Measurements from ENCODE around the gene CTIF.

The CTIF gene

DNA sequence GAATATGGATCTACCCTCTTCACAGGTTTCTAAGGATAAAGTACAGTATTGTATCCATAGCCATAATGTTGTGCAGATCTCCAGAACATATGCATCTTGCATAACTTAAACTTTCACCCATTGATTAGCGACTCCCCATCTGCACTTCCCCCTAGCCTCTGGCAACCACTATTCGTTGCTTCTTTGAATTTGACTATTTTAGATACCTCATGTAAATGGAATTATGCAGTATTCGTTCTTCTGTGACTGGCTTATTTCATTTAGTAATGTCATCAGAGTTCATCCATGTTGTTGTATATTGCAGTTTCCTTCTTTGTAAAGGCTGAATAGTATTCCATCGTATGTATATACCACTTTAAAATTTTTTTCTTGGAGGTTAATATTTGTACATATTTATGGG is 283.0 kb downstream of the CTIF start:
- Histone ChIP-seq H3K36me3 (peaks cover 23% of the 10 kb centered on the region), H3K27me3 (no peaks in the 10 kb centered on the region), H3K4me1 (peaks cover 77% of the 10 kb centered on the region), H3K4me2 (peak overlapping the region; percentile 86), H3K9ac (no peak overlapping the region), H3K4me3 (no peak overlapping the region), H3K9me3 (peaks cover 12% of the 10 kb centered on the region), H3K27ac (no peak overlapping the region), H4K20me1 (no peaks in the 10 kb centered on the region)
- no peak for TF ChIP-seq Cebpa-rat (IDR thresholded peaks at IDR 0.05)

DNA sequence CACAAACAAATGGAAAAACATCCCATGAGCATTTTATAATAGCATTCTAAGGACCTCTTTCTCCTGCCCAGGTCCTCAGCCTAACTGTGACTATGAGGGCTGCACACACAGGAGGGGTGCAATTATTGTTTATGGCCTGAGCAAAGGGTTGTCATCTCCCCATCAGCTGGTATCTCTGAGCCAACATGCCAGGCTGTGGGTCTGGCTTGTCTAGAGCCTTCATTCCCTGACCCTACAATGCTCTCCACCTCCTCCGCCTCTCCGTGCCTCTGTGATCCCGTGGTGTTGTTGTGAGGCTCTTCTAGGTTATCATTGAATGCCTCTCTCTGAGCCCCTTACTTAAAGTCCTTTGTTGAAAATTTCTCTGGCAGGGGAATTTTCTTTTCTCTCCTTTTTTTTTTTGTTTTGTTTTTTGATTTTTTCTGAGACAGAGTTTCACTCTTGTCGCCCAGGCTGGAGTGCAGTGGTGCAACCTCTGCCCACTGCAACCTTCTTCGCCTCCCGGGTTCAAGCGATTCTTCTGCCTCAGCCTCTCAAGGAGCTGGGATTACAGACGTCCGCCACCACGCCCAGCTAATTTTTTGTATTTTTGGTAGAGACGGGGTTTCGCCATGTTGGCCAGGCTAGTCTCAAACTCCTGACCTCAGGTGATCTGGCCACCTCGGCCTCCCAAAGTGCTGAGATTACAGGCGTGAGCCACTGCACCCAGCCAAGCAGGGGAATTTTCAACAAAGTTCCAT is 285.6 kb downstream of the CTIF start:
- Histone ChIP-seq H3K4me1 (peaks cover 77% of the 10 kb centered on the region), H3K36me3 (peaks cover 10% of the 10 kb centered on the region; the same call in 1 of the 2 replicates), H3K4me2 (no peak overlapping the region), H3K4me3 (no peak overlapping the region), H3K9ac (no peak overlapping the region), H3K27ac (0 out of 2 replicates have a peak overlapping the region, but pooled peaks have one; percentile 11), H3K27me3 (no peaks in the 10 kb centered on the region), H3K9me3 (peaks cover 12% of the 10 kb centered on the region), H4K20me1 (no peaks in the 10 kb centered on the region)
- no peak for TF ChIP-seq Cebpa-rat (IDR thresholded peaks at IDR 0.05)

DNA sequence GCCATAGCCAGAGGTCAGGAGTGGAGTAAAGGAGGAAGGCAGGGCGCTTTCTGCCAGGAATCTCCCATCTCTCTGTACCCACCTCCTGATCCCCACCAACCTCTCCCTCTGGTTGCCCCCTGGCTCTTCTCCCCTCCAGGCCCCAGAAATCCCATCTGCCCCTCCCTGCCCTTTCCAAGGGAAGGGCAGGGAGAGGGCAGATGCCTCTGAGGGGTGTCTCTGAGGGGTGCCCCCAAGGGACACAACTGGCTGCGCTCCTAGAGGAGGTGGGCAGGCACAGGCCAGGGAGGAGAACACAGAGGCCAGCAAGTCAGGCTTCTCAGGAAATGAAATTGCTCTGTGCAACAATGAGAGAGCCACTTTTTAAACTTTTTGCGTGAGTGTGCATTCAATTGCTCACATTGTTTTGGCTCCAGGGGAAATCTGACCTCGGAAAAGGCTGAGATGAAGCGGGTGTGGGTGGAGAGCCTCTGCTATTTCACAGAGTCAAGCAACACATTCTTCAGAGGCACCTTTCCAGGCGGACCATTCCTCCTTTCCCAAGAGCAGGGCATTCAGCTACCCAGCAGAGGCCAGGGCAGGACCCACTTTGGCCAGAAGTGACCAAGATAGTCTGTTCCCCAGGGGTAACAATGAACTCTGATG is 286.4 kb downstream of the CTIF start:
- Histone ChIP-seq H3K9me3 (peaks cover 12% of the 10 kb centered on the region), H3K4me3 (no peak overlapping the region), H3K27me3 (no peaks in the 10 kb centered on the region), H3K9ac (no peak overlapping the region), H3K4me2 (peak overlapping the region; percentile 94), H4K20me1 (no peaks in the 10 kb centered on the region), H3K4me1 (peaks cover 77% of the 10 kb centered on the region), H3K36me3 (peaks cover 10% of the 10 kb centered on the region; the same call in 1 of the 2 replicates), H3K27ac (peak overlapping the region; percentile 11; the same call in 1 of the 2 replicates)
- no peak for TF ChIP-seq Cebpa-rat (IDR thresholded peaks at IDR 0.05)

DNA sequence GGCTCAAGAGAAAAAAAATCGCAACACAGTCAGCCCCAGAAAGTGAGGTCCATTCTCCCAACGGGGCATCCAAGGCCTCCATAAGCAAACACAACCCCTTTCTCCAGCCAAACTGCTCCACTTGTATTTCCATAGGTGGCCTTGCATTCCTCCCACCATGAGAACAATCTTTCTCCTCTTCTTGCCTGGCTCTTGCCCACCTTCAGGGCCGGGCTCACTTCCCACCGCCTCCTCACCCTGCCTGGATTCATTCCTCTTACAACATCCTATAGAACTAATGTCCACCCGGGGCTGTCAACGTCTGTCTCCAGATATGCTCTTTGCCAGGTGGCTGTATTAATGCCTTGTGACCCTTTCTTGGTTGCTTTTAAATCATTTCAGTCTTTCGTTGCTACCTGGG is 287.4 kb downstream of the CTIF start:
- TF ChIP-seq Cebpa-rat (IDR thresholded peaks at IDR 0.05): no peak

DNA sequence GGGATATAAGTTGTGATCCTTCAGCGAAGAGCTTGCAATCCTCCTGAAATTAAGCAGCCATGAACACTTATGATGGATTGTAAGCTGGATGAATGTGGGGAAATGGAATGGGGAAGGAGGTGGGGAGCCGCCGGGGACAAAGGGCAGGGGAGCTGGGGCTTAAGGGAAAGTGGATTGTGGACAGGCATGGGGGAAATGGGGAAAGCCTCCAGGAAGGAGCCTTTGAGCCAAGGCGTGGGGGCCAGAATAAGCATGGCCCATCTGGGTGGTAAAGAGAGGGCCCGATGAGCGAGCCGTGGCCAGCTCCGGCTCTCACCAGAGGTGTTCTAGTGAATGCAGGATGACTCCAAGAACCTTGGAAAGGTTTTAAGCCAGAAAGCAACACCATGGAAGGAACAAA is 288.0 kb downstream of the CTIF start:
- H4K20me1 ChIP-seq: no peaks in the 10 kb centered on the region
- peaks cover 77% of the 10 kb centered on the region for H3K4me1 ChIP-seq
- peak overlapping the region; percentile 65; the same call in 1 of the 2 replicates for H3K9ac ChIP-seq
- H3K27ac ChIP-seq: peak overlapping the region; percentile 74
- peak overlapping the region; percentile 94 for H3K4me2 ChIP-seq
- no peak overlapping the region for H3K4me3 ChIP-seq
- H3K27me3 ChIP-seq: no peaks in the 10 kb centered on the region
- H3K9me3 ChIP-seq: peaks cover 12% of the 10 kb centered on the region
- H3K36me3 ChIP-seq: peaks cover 10% of the 10 kb centered on the region; the same call in 1 of the 2 replicates
- TF ChIP-seq Cebpa-rat (IDR thresholded peaks at IDR 0.05): no peak

More for the DNA sequence above, 287.4 kb downstream of the CTIF start:
- Histone ChIP-seq H3K27ac (no peak overlapping the region), H4K20me1 (no peaks in the 10 kb centered on the region), H3K4me3 (no peak overlapping the region), H3K4me2 (peak overlapping the region; percentile 94), H3K27me3 (no peaks in the 10 kb centered on the region), H3K36me3 (peaks cover 10% of the 10 kb centered on the region; the same call in 1 of the 2 replicates), H3K9ac (peak overlapping the region; percentile 15; the same call in 1 of the 2 replicates), H3K4me1 (peaks cover 77% of the 10 kb centered on the region), H3K9me3 (peaks cover 12% of the 10 kb centered on the region)

DNA sequence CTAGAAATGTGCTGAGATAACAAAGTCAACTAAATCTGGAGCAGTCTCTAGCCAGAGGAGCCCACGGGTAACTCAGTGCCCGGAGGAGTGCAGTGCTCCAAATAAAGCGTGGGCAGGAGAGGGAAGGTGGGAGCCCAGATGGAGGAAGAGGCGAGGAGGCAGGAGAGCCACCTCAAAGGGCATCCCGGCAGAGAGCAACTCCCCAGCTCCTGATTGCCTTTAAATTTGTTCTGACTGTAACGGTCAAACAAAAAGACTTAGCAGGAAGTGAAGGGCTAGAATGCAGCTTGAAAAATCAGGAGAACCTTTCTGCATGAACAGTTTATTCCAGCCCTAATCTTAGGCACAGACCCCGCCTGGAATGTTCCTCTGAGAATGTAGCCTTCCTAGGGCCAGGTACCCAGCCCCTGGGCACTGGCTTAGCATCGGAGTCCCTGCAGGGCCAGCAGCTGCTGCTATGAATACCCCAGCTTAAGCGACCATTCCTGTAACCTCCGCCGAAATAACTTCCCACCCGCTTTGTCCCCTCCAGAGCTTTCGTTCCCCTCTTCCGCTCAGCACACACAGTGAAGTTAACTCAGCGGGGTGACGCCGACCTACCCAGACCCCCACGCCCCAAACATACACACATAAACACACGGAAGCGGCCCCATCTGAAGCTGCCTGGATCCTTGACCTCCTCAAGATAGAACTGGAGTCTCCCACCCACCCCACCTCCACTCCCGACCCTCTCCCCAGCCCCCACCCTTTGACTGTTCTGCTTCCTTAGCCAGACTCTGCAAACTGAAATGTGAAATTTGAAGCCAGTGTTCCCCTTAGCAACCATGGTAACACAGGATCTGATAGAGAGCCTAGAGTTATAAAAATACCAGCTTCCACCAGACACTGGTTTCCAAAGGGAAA is 288.7 kb downstream of the CTIF start:
- no peak for TF ChIP-seq Cebpa-rat (IDR thresholded peaks at IDR 0.05)
- Histone ChIP-seq H3K27ac (peak overlapping the region; percentile 74), H3K4me2 (peak overlapping the region; percentile 94), H3K4me1 (peaks cover 83% of the 10 kb centered on the region), H3K9me3 (peaks cover 12% of the 10 kb centered on the region), H3K27me3 (no peaks in the 10 kb centered on the region), H3K36me3 (peaks cover 10% of the 10 kb centered on the region; the same call in 1 of the 2 replicates), H3K4me3 (peak overlapping the region; percentile 44), H3K9ac (peak overlapping the region; percentile 65), H4K20me1 (no peaks in the 10 kb centered on the region)

DNA sequence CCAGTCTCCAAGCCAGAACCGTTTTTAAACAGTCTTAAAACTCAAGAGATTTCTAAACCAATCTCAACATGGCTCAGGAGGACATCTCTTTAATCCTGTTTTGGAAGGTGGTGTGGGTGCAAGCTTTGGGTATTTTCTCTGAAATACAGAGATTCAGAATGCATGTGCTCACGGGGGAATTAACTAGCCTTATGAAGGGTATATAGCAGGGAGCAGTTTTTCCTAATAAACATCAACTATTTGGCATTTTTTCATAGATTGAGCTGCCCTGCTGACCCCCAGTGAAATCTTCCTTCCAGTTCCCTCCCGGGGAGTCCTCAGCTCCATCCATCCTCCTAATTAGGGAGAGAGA is 289.3 kb downstream of the CTIF start:
- Histone ChIP-seq H3K9me3 (peaks cover 9% of the 10 kb centered on the region), H3K4me1 (peaks cover 89% of the 10 kb centered on the region), H3K9ac (peak overlapping the region; percentile 40; the same call in 1 of the 2 replicates), H4K20me1 (no peaks in the 10 kb centered on the region), H3K27me3 (no peaks in the 10 kb centered on the region), H3K27ac (peak overlapping the region; percentile 74), H3K36me3 (peaks cover 10% of the 10 kb centered on the region; the same call in 1 of the 2 replicates), H3K4me2 (peak overlapping the region; percentile 94), H3K4me3 (peak overlapping the region; percentile 44; the same call in 1 of the 2 replicates)
- TF ChIP-seq Cebpa-rat (IDR thresholded peaks at IDR 0.05): no peak

DNA sequence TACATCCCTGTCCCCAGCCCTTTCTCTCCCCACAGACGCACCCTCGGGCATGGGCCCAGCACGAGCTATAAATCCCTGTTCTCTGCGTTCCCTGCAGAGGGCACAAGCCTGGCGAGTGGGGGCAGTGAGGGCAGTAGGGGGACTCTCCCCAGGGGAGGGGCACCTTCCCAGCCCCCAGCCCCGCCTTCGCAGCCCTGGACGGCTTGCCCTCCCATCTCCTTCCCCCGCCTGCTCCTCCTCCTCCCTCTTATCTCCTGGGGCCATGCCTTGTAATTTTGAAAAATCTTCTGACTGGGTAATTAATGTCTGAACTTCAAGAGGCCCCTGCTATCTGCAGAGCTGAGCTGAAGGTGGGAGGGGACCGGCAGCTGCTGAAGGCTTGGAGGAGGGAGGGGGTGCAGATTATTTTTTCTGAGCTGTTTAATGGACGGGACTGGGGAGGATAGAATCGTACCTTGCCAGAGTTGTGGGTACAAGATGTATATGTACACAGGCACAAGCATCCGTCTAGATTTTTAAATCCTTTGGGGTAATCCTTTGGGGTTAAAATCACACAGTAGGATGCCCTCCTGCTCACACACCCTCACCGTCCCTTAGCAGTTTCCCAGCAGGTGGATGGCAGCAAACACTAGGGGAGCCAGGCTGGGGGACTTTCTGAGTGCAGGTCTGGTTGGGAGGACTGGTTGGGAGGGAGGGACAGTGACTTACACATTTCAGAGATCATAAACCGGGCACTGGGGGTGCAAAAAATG is 290.0 kb downstream of the CTIF start:
- peaks cover 96% of the 10 kb centered on the region for H3K4me1 ChIP-seq
- peak overlapping the region; percentile 94 for H3K4me2 ChIP-seq
- H4K20me1 ChIP-seq: no peaks in the 10 kb centered on the region
- H3K36me3 ChIP-seq: peaks cover 5% of the 10 kb centered on the region; the same call in 1 of the 2 replicates
- no peak for TF ChIP-seq Cebpa-rat (IDR thresholded peaks at IDR 0.05)
- H3K4me3 ChIP-seq: 0 out of 2 replicates have a peak overlapping the region, but pooled peaks have one; percentile 44
- H3K9me3 ChIP-seq: peaks cover 3% of the 10 kb centered on the region; the same call in 1 of the 2 replicates
- no peaks in the 10 kb centered on the region for H3K27me3 ChIP-seq
- peak overlapping the region; percentile 40; the same call in 1 of the 2 replicates for H3K9ac ChIP-seq
- H3K27ac ChIP-seq: peak overlapping the region; percentile 74
